Measurements from ENCODE around the gene KCNK1. TPM values are rescaled to one million over a fixed set of nuclear protein-coding genes. Genes with fewer than 3 reads are reported as not detected.

KCNK1 gene
- total and polyA plus RNA-seq, 2 of the 4 experiments (the other 2 are of a cell fraction) = 0.90 to 1.6 TPM

DNA sequence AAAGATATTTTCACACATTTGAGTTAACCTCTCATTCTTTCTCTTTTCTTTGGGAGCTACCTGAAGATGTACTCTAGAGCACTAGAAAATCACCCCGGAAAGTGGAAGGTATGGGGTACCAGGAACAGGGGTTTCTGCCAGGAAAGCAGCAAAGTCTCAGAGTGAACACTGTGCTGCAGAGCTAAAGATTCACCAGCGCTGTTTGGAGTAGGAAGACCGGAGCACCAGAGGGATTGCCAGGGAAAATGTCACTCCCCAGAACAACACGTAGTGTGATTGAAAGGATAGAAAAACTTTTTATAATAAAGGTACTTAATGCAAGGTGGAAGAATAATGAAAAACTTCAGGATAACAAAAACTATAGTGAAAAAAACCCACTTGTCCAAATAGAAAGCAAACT, 26.7 kb upstream of the KCNK1 start:
- H3K4me1 ChIP-seq (ENCODE audit: control insufficient read depth, insufficient read depth, low read length) = no peaks in the 10 kb centered on the region
- no peak overlapping the region for H3K23ac ChIP-seq (ENCODE audit: low read depth, low read length)
- no peaks in the 10 kb centered on the region for H3K79me1 ChIP-seq (ENCODE audit: low read depth in 1 of 2, low read length in 2 of 2)
- no peak overlapping the region for H4K5ac ChIP-seq (ENCODE audit: low read depth, low read length)
- no peak overlapping the region for H3K9ac ChIP-seq (ENCODE audit: low read depth, low read length)
- no peak overlapping the region for H3K4ac ChIP-seq (ENCODE audit: low read depth, low read length)
- no peak for DNase-seq
- H3K36me3 ChIP-seq (ENCODE audit: control insufficient read depth, insufficient read depth, low read length) = no peaks in the 10 kb centered on the region
- H2BK5ac ChIP-seq (ENCODE audit: low read depth, low read length, poor library complexity, severe bottlenecking) = no peak overlapping the region
- no peak for ATAC-seq (ENCODE audit: low read depth)
- H2BK15ac ChIP-seq (ENCODE audit: low read depth, low read length) = no peak overlapping the region
- no peak overlapping the region for H3K4me2 ChIP-seq (ENCODE audit: low read depth, low read length)
- intact Hi-C loops (cut with micrococcal nuclease) = no loop called here
- no peak overlapping the region for H3K56ac ChIP-seq (ENCODE audit: extremely low read depth, insufficient read depth, low read length)
- H4K8ac ChIP-seq (ENCODE audit: low read depth in 2 of 2, low read length in 2 of 2) = no peak overlapping the region
- no CpG with 5 or more reads among the region's 4 CpGs for WGBS, 2 experiments (ENCODE audit: extremely low coverage in 2 of 2, insufficient read length in 1 of 2)
- no peak overlapping the region for H2AFZ ChIP-seq (replicated peaks; ENCODE audit: low read length, poor library complexity)
- no peak overlapping the region for H3K18ac ChIP-seq (ENCODE audit: low read depth, low read length)
- H2BK120ac ChIP-seq (ENCODE audit: low read depth, low read length) = no peak overlapping the region
- H2BK20ac ChIP-seq (ENCODE audit: low read depth, low read length) = no peak overlapping the region
- in situ Hi-C loops (cut with MboI; ENCODE audit: low sequenced_read_pairs) = no loop called here
- H3K14ac ChIP-seq (replicated peaks; ENCODE audit: low read depth, low read length) = no peak overlapping the region
- no peaks in the 10 kb centered on the region for H3K9me1 ChIP-seq (ENCODE audit: insufficient read depth, low read length)
- no peak overlapping the region for H2AK5ac ChIP-seq (ENCODE audit: low read depth, low read length)
- H4K91ac ChIP-seq (ENCODE audit: insufficient read depth, low read depth, low read length) = no peak overlapping the region
- no peaks in the 10 kb centered on the region for H4K20me1 ChIP-seq (ENCODE audit: insufficient read depth, low read length)
- H3K27me3 ChIP-seq (ENCODE audit: control insufficient read depth, insufficient read depth, low read length) = no peaks in the 10 kb centered on the region
- H3K4me3 ChIP-seq (ENCODE audit: insufficient read depth, low read depth, low read length) = no peak overlapping the region
- H2AK9ac ChIP-seq (replicated peaks; ENCODE audit: low read depth, low read length, poor library complexity) = no peak overlapping the region
- TF ChIP-seq RFX5 (IDR thresholded peaks at IDR 0.05; ENCODE audit: low read depth, low read length) (no peak), MXI1 (IDR thresholded peaks at IDR 0.05; ENCODE audit: borderline replicate concordance, low read depth, low read length) (no peak), MAZ (IDR thresholded peaks at IDR 0.05; ENCODE audit: borderline replicate concordance, low read depth, low read length) (no peak), CHD1 (IDR thresholded peaks at IDR 0.05; ENCODE audit: low read depth, low read length) (no peak), NFE2L2 (IDR thresholded peaks at IDR 0.05; ENCODE audit: low read depth, low read length) (no peak), FOS (IDR thresholded peaks at IDR 0.05; ENCODE audit: low read depth, low read length) (no peak), CEBPB (IDR thresholded peaks at IDR 0.05; ENCODE audit: low read depth, low read length) (no peak), POLR2A (IDR thresholded peaks at IDR 0.05; ENCODE audit: low read depth, low read length) (no peak), RAD21 (IDR thresholded peaks at IDR 0.05; ENCODE audit: low read length) (no peak), SMC3 (IDR thresholded peaks at IDR 0.05; ENCODE audit: low read depth, low read length) (no peak)
- TF ChIP-seq, protein P1, sequence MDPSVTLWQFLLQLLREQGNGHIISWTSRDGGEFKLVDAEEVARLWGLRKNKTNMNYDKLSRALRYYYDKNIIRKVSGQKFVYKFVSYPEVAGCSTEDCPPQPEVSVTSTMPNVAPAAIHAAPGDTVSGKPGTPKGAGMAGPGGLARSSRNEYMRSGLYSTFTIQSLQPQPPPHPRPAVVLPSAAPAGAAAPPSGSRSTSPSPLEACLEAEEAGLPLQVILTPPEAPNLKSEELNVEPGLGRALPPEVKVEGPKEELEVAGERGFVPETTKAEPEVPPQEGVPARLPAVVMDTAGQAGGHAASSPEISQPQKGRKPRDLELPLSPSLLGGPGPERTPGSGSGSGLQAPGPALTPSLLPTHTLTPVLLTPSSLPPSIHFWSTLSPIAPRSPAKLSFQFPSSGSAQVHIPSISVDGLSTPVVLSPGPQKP (IDR thresholded peaks at IDR 0.05; ENCODE audit: borderline replicate concordance, low read depth, low read length) = no peak
- H3K27ac ChIP-seq (ENCODE audit: insufficient read depth, low read length) = no peak overlapping the region
- BruUV-seq (replicated peaks) = no TSS peak
- dilution Hi-C loops (cut with HindIII; ENCODE audit: low sequenced_read_pairs, unreplicated experiment) = no loop called here
- peaks cover 6% of the 10 kb centered on the region; the same call in 1 of the 2 replicates for H3K9me3 ChIP-seq (ENCODE audit: control insufficient read depth, insufficient read depth, low read length)
- ChIA-PET POLR2A (ENCODE audit: unreplicated experiment) (no interaction called here), CTCF (no interaction called here)

Data from IMR-90 (cell line).